OCI-LY1 (cell line): ENCODE data around the gene YIF1B.
A peak's percentile ranks its signal among the peaks of the same experiment; 100 is the strongest.
"Not testable (repeated sequence)": the region's sequence is repeated elsewhere in the genome, so short reads cannot be mapped to it uniquely, and the experiment has no call there.

Source experiments
- H2AFZ ChIP-seq: fragments of 200-600 bp; sonication (generic), shearing (Covaris generic); 2 replicates; pipeline ENCODE4 v1.6.0; 2014; ENCODE audit warnings: antibody characterized with exemption, mild to moderate bottlenecking, low read length
- H3F3A ChIP-seq: fragments of 200-600 bp; sonication (generic), shearing (Covaris generic); 2 replicates; pipeline ENCODE4 v1.6.0; 2014; ENCODE audit warnings: mild to moderate bottlenecking, antibody characterized with exemption, low read length, moderate library complexity; ENCODE audit not compliant: insufficient read depth
- H3K27ac ChIP-seq: fragments of 200-600 bp; sonication (generic); 2 replicates; pipeline ENCODE4 v1.5.1; 2014; ENCODE audit warnings: low read length, mixed run types, mild to moderate bottlenecking, low read depth; ENCODE audit not compliant: poor library complexity, severe bottlenecking
- H3K27me3 ChIP-seq: fragments of 200-600 bp; sonication (generic); 2 replicates; pipeline ENCODE4 v1.6.0; 2014; ENCODE audit warnings: antibody characterized with exemption, mild to moderate bottlenecking, low read length, moderate library complexity; ENCODE audit not compliant: insufficient read depth
- H3K36me3 ChIP-seq: fragments of 200-600 bp; sonication (generic); 2 replicates; pipeline ENCODE4 v1.6.1; 2014; ENCODE audit warnings: mild to moderate bottlenecking, antibody characterized with exemption, low read length, moderate library complexity, mixed read lengths; ENCODE audit not compliant: insufficient read depth
- H3K4me1 ChIP-seq: fragments of 200-600 bp; sonication (generic); 2 replicates; pipeline ENCODE4 v1.5.1; 2014; ENCODE audit warnings: mild to moderate bottlenecking, low read length, moderate library complexity; ENCODE audit not compliant: insufficient read depth, severe bottlenecking
- H3K4me2 ChIP-seq: fragments of 200-600 bp; sonication (generic), shearing (Covaris generic); 2 replicates; pipeline ENCODE4 v1.6.1; 2014; ENCODE audit warnings: low read length
- H3K4me3 ChIP-seq: fragments of 200-600 bp; sonication (generic); 2 replicates; pipeline ENCODE4 v1.5.1; 2014; ENCODE audit warnings: low read length, low read depth, mild to moderate bottlenecking, mixed read lengths; ENCODE audit not compliant: poor library complexity, severe bottlenecking
- H3K79me2 ChIP-seq: fragments of 200-600 bp; shearing (Covaris generic); 2 replicates; pipeline ENCODE4 v1.6.1; 2016; ENCODE audit warnings: mixed run types, low read length, mixed read lengths; ENCODE audit not compliant: insufficient read depth
- H3K9ac ChIP-seq: fragments of 200-600 bp; sonication (generic), shearing (Covaris generic); 2 replicates; pipeline ENCODE4 v1.6.1; 2014; ENCODE audit warnings: mild to moderate bottlenecking, low read length, mixed read lengths
- H3K9me2 ChIP-seq: fragments of 200-600 bp; sonication (generic), shearing (Covaris generic); 2 replicates; pipeline ENCODE4 v1.6.1; 2014; ENCODE audit warnings: low read depth, mild to moderate bottlenecking, low read length, mixed read lengths
- H3K9me3 ChIP-seq: fragments of 200-600 bp; shearing (Covaris generic); 2 replicates; pipeline ENCODE4 v1.6.1; 2014; ENCODE audit warnings: low read length, mixed read lengths
- H4K20me1 ChIP-seq: fragments of 200-600 bp; sonication (generic), shearing (Covaris generic); 2 replicates; pipeline ENCODE4 v1.6.0; 2016; ENCODE audit warnings: mild to moderate bottlenecking, low read length; ENCODE audit not compliant: insufficient read depth
- EZH2 ChIP-seq: fragments of 200-600 bp; sonication (generic), shearing (Covaris generic); IDR thresholded peaks from 2 replicates; pipeline ENCODE4 v1.8.0; 2017; ENCODE audit warnings: borderline replicate concordance, mixed run types, mild to moderate bottlenecking, antibody characterized with exemption, low read length, moderate library complexity, mixed read lengths
- TF ChIP-seq, protein P1 (sequence below): fragments of 200-600 bp; sonication (generic), shearing (Covaris generic); IDR thresholded peaks from 2 replicates; pipeline ENCODE4 v1.5.1; 2017; ENCODE audit warnings: mild to moderate bottlenecking, antibody characterized with exemption, low read length, moderate library complexity, mixed read lengths

The YIF1B gene

GRCh38 chr19:38263689-38264485, 51.9 kb downstream of the YIF1B start:
- Histone ChIP-seq H3K27me3 (no peaks in the 10 kb centered on the region), H4K20me1 (no peaks in the 10 kb centered on the region), H3F3A (no peaks in the 10 kb centered on the region), H3K79me2 (peaks cover 10% of the 10 kb centered on the region; the same call in 1 of the 2 replicates), H3K9me2 (no peaks in the 10 kb centered on the region), H2AFZ (no peak overlapping the region), H3K36me3 (no peaks in the 10 kb centered on the region), H3K4me3 (peak overlapping the region; percentile 91), H3K9me3 (no peaks in the 10 kb centered on the region), H3K9ac (peak overlapping the region; percentile 93), H3K4me2 (peak overlapping the region; percentile 88), H3K27ac (peak overlapping the region; percentile 67), H3K4me1 (peaks cover 42% of the 10 kb centered on the region)
- TF ChIP-seq, protein P1, sequence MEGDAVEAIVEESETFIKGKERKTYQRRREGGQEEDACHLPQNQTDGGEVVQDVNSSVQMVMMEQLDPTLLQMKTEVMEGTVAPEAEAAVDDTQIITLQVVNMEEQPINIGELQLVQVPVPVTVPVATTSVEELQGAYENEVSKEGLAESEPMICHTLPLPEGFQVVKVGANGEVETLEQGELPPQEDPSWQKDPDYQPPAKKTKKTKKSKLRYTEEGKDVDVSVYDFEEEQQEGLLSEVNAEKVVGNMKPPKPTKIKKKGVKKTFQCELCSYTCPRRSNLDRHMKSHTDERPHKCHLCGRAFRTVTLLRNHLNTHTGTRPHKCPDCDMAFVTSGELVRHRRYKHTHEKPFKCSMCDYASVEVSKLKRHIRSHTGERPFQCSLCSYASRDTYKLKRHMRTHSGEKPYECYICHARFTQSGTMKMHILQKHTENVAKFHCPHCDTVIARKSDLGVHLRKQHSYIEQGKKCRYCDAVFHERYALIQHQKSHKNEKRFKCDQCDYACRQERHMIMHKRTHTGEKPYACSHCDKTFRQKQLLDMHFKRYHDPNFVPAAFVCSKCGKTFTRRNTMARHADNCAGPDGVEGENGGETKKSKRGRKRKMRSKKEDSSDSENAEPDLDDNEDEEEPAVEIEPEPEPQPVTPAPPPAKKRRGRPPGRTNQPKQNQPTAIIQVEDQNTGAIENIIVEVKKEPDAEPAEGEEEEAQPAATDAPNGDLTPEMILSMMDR: no peak
- no peak for TF ChIP-seq EZH2

DNA sequence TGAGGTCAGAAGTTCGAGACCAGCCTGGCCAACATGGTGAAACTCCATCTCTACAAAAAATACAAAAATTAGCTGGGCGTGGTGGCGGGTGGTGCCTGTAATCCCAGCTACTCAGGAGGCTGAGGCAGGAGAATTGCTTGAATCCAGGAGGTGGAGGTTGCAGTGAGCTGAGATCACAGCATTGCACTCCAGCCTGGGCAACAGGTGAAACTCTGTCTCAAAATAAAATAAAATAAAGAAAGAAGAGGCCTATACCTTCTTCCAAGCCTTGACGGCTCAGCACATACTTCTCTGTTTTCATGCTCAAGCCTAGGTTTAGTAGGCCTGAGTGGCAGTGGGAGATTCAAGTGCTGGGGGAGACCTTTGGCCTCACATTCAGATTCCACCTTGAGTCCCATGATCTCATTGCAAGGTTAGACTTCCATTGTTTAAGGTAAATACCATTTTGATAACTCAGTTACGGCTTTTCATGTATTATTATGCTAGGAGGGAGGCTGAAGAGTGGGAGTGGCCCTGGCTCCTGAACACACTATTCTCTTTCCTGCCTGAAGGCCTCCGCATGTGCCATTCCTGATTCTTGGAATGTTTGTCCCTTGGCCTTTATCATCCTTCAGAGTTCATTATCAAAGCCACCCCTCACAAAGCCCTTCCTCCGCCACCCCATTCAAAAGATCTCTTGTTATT, 53.0 kb downstream of the YIF1B start:
- H3K9ac ChIP-seq: no peak overlapping the region
- H4K20me1 ChIP-seq: no peaks in the 10 kb centered on the region
- no peak overlapping the region for H3K4me3 ChIP-seq
- H2AFZ ChIP-seq: no peak overlapping the region
- H3K27me3 ChIP-seq: no peaks in the 10 kb centered on the region
- H3K4me1 ChIP-seq: peaks cover 31% of the 10 kb centered on the region
- H3K36me3 ChIP-seq: no peaks in the 10 kb centered on the region
- H3K9me2 ChIP-seq: no peaks in the 10 kb centered on the region
- H3F3A ChIP-seq: no peaks in the 10 kb centered on the region
- H3K9me3 ChIP-seq: no peaks in the 10 kb centered on the region
- no peak for TF ChIP-seq EZH2
- TF ChIP-seq, protein P1: no peak
- H3K27ac ChIP-seq: no peak overlapping the region
- no peak overlapping the region for H3K4me2 ChIP-seq
- H3K79me2 ChIP-seq: peaks cover 10% of the 10 kb centered on the region; the same call in 1 of the 2 replicates

GRCh38 chr19:38261942-38262341, 53.8 kb downstream of the YIF1B start:
- not testable (repeated sequence) for H3K9me2 ChIP-seq, H3K9me3 ChIP-seq, H4K20me1 ChIP-seq, H3K27me3 ChIP-seq, H3K36me3 ChIP-seq, H3K4me2 ChIP-seq, H3K4me3 ChIP-seq, H2AFZ ChIP-seq, H3K9ac ChIP-seq, H3F3A ChIP-seq, H3K27ac ChIP-seq
- peaks cover 23% of the 10 kb centered on the region for H3K4me1 ChIP-seq
- peaks cover 10% of the 10 kb centered on the region; the same call in 1 of the 2 replicates for H3K79me2 ChIP-seq
